Tongue (tissue), 2 donors: Measurements from ENCODE around the gene GPC5. TPM values are rescaled to one million over a fixed set of nuclear protein-coding genes. Genes with fewer than 3 reads are reported as not detected.
"Not testable (repeated sequence)": the region's sequence is repeated elsewhere in the genome, so short reads cannot be mapped to it uniquely, and the experiment has no call there.

ENCODE experiments used
- DNase-seq: peaks from one replicate; pipeline ENCODE4 v3.0.0-alpha.2; 2015
- total RNA-seq: library from RNA; depleted of rRNA; stranded (reverse); fragments of >200 nt; gene quantifications from one replicate; pipeline ENCODE4 v1.2.3, GENCODE V29; 2014

GPC5 gene
- total RNA-seq, 1 donor from 2014 or later, result 5.4 TPM

- not testable (repeated sequence) for DNase-seq
These were observed 1084.4 kb downstream of the GPC5 start for GRCh38 chr13:92482790-92483189.

- no peak for DNase-seq
These were observed 1085.5 kb downstream of the GPC5 start for GRCh38 chr13:92483894-92484293.

GRCh38 chr13:92487238-92487637 is 1088.8 kb downstream of the GPC5 start:
- no peak for DNase-seq

- no peak for DNase-seq
These were observed 1089.9 kb downstream of the GPC5 start for GRCh38 chr13:92488249-92488852.

GRCh38 chr13:92491839-92492238 is 1093.4 kb downstream of the GPC5 start:
- DNase-seq, result no peak

- no peak for DNase-seq
These were observed 1096.5 kb downstream of the GPC5 start for GRCh38 chr13:92494915-92495314.

GRCh38 chr13:92500192-92500591 is 1101.8 kb downstream of the GPC5 start:
- no peak for DNase-seq

- DNase-seq, result no peak
These were observed 1112.0 kb downstream of the GPC5 start for GRCh38 chr13:92510416-92510815.

- peak; percentile 2 for DNase-seq
These were observed 1114.4 kb downstream of the GPC5 start for GRCh38 chr13:92512852-92513251.

- DNase-seq, result no peak
These were observed 1115.3 kb downstream of the GPC5 start for GRCh38 chr13:92513672-92514071.

- no peak for DNase-seq
These were observed 1116.2 kb downstream of the GPC5 start for GRCh38 chr13:92514420-92515125.

GRCh38 chr13:92516878-92517277 is 1118.5 kb downstream of the GPC5 start:
- not testable (repeated sequence) for DNase-seq

GRCh38 chr13:92518622-92519021 is 1120.2 kb downstream of the GPC5 start:
- DNase-seq, result not testable (repeated sequence)

GRCh38 chr13:92530364-92530763 is 1131.9 kb downstream of the GPC5 start:
- no peak for DNase-seq

GRCh38 chr13:92535222-92536006 is 1137.0 kb downstream of the GPC5 start:
- no peak for DNase-seq

- no peak for DNase-seq
These were observed 1139.0 kb downstream of the GPC5 start for GRCh38 chr13:92537471-92537870.

- DNase-seq, result no peak
These were observed 1139.7 kb downstream of the GPC5 start for GRCh38 chr13:92538164-92538563.

- DNase-seq, result not testable (repeated sequence)
These were observed 1140.7 kb downstream of the GPC5 start for GRCh38 chr13:92539148-92539547.

- DNase-seq, result no peak
These were observed 1148.8 kb downstream of the GPC5 start for GRCh38 chr13:92547266-92547665.

- no peak for DNase-seq
These were observed 1150.9 kb downstream of the GPC5 start for GRCh38 chr13:92549276-92549675.

- DNase-seq, result no peak
These were observed 1155.2 kb downstream of the GPC5 start for GRCh38 chr13:92553470-92554114.

GRCh38 chr13:92560883-92561282 is 1162.5 kb downstream of the GPC5 start:
- peak; percentile 56 for DNase-seq

- DNase-seq, result no peak
These were observed 1166.5 kb downstream of the GPC5 start for GRCh38 chr13:92564942-92565341.
